ENCODE results near the gene FOXS1.

- TF ChIP-seq GABPA (IDR thresholded peaks at IDR 0.05; ENCODE audit: low read depth) (no peak), CTCF (IDR thresholded peaks at IDR 0.05; ENCODE audit: insufficient read depth, low read length) (no peak), POLR2AphosphoS5 (IDR thresholded peaks at IDR 0.05; ENCODE audit: low read depth) (no peak)
Measured at GRCh38 chr20:31864521-31865400, 19.4 kb upstream of the FOXS1 start.
